Gastroesophageal sphincter (tissue), 4 donors: Measurements from ENCODE around the gene CTXND1. TPM values are rescaled to one million over a fixed set of nuclear protein-coding genes. Genes with fewer than 3 reads are reported as not detected.

Experiments
- ATAC-seq: fragments of 150-250 bp; one replicate; pipeline ENCODE4 v1.9.1; 2016; ENCODE audit warnings: mild to moderate bottlenecking, moderate library complexity
- H3K27ac ChIP-seq, 4 donors: fragments of 200-600 bp; sonication (generic) in 3 of 4; 1 replicate in 3 of 4; 2 replicates in 1 of 4; pipeline ENCODE4 v1.5.1; 2016 to 2019
- H3K27me3 ChIP-seq: fragments of 200-600 bp; sonication (generic); one replicate; pipeline ENCODE4 v1.5.1; 2019
- H3K36me3 ChIP-seq, 2 donors: fragments of 200-600 bp; sonication (generic); one replicate each; pipeline ENCODE4 v1.5.1; 2019; ENCODE audit warnings: control low read depth in 1 of 2
- H3K4me1 ChIP-seq, 3 donors: fragments of 200-600 bp; sonication (generic); 1 replicate in 2 of 3; 2 replicates in 1 of 3; pipeline ENCODE4 v1.5.1; 2016 to 2019; ENCODE audit warnings: control low read depth in 2 of 3
- H3K4me3 ChIP-seq, 2 donors: fragments of 200-600 bp; sonication (generic); one replicate each; pipeline ENCODE4 v1.5.1; 2019; ENCODE audit warnings: mild to moderate bottlenecking in 1 of 2, moderate library complexity in 1 of 2
- H3K9me3 ChIP-seq, 3 donors: fragments of 200-600 bp; sonication (generic); one replicate each; pipeline ENCODE4 v1.5.1; 2017 to 2019; ENCODE audit warnings: control low read depth in 2 of 3
- EP300 ChIP-seq: sonication (generic); formaldehyde crosslinking; IDR thresholded peaks from one replicate; pipeline ENCODE4 v1.6.1; 2017; ENCODE audit warnings: antibody characterized with exemption, mild to moderate bottlenecking
- POLR2A ChIP-seq, 2 donors: fragments of 450-650 bp; IDR thresholded peaks; one replicate each; pipeline ENCODE4 v1.6.1; 2017; ENCODE audit warnings: antibody characterized with exemption in 2 of 2, mild to moderate bottlenecking in 2 of 2, moderate library complexity in 1 of 2
- POLR2AphosphoS5 ChIP-seq: sonication (generic); formaldehyde crosslinking; IDR thresholded peaks from one replicate; pipeline ENCODE4 v1.6.1; 2017; ENCODE audit warnings: antibody characterized with exemption
- WGBS, 2 donors: methylation state at CpG; one replicate each; pipeline ENCODE4 v1.1.5; 2018; ENCODE audit warnings: low coverage in 1 of 2; 5-methylcytosine and 5-hydroxymethylcytosine counted together
- total RNA-seq, 4 donors: library from RNA; depleted of rRNA; stranded (reverse); fragments of >200 nt; gene quantifications; one replicate each; pipeline ENCODE4 v1.1.0, GENCODE V29; 2016
- TF ChIP-seq, protein P1 (sequence below), 4 experiments: fragments of 200-600 bp in 2 of 4; fragments of 450-650 bp in 2 of 4; sonication (generic) in 1 of 4; IDR thresholded peaks; one replicate each; pipeline ENCODE4 v1.5.1; 2017 to 2019; ENCODE audit warnings: antibody characterized with exemption in 4 of 4, mild to moderate bottlenecking in 2 of 4, moderate library complexity in 2 of 4

Gene CTXND1
- total RNA-seq, 4 donors from 2014 or later = 0.27 to 0.85 (median 0.75) TPM

DNA sequence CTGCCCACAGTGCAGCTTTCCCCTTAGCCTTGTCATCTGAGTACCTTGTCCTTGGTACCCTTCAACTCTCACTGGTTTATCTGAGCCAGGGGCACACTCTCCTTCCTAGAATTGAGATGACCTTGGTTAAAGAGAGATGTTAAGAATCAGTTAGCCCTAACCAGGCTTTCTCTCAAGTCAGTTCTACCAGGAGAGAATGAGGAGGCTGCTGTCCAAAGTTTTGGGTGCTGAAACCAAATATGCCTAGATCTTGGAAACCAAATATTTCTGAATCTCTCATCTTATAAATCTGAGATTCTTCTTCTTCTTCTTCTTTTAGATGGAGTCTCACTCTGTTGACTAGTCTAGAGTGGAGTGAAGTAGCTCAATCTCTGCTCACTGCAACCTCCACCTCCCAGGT, 12.0 kb upstream of the CTXND1 start:
- Histone ChIP-seq H3K4me1 (no peaks in the 10 kb centered on the region), H3K36me3 (no peaks in the 10 kb centered on the region), H3K27me3 (peaks cover 52% of the 10 kb centered on the region), H3K9me3 (no peaks in the 10 kb centered on the region), H3K27ac (no peak overlapping the region), H3K4me3 (no peak overlapping the region)
- TF ChIP-seq POLR2AphosphoS5 = no peak
- TF ChIP-seq, protein P1, sequence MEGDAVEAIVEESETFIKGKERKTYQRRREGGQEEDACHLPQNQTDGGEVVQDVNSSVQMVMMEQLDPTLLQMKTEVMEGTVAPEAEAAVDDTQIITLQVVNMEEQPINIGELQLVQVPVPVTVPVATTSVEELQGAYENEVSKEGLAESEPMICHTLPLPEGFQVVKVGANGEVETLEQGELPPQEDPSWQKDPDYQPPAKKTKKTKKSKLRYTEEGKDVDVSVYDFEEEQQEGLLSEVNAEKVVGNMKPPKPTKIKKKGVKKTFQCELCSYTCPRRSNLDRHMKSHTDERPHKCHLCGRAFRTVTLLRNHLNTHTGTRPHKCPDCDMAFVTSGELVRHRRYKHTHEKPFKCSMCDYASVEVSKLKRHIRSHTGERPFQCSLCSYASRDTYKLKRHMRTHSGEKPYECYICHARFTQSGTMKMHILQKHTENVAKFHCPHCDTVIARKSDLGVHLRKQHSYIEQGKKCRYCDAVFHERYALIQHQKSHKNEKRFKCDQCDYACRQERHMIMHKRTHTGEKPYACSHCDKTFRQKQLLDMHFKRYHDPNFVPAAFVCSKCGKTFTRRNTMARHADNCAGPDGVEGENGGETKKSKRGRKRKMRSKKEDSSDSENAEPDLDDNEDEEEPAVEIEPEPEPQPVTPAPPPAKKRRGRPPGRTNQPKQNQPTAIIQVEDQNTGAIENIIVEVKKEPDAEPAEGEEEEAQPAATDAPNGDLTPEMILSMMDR (IDR thresholded peaks at IDR 0.05) = no peak
- no peak for TF ChIP-seq EP300
- no peak for TF ChIP-seq POLR2A (IDR thresholded peaks at IDR 0.05)
- no peak for ATAC-seq

DNA sequence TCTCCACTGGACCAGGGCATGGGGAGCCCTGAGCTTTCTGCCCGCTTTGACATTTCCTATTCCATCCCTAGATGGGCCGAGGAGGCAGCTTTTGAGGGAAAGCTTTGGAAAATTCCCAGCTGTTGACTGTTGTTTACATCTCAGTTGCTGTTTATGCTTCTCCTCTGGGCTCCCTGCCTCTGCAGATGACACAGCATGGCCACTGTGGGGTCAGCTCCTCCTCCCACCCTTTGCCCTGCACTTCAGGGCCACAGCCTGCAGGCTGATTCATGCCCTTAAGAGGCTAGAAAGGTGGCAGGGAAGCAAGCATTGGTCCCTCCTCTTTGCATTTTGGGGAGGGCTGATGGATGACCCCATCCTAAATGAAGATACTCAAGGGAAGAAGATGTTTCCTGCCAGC, 8.5 kb upstream of the CTXND1 start:
- Histone ChIP-seq H3K27me3 (peaks cover 69% of the 10 kb centered on the region), H3K9me3 (no peaks in the 10 kb centered on the region), H3K4me3 (no peak overlapping the region), H3K36me3 (no peaks in the 10 kb centered on the region), H3K27ac (no peak overlapping the region), H3K4me1 (no peaks in the 10 kb centered on the region)
- WGBS, 2 donors = 40 to 42% methylated on average over 2 of the region's 2 CpGs
- ATAC-seq = no peak
- TF ChIP-seq POLR2AphosphoS5 (no peak), EP300 (no peak), POLR2A (IDR thresholded peaks at IDR 0.05) (no peak)
- TF ChIP-seq, protein P1 (IDR thresholded peaks at IDR 0.05) = no peak

DNA sequence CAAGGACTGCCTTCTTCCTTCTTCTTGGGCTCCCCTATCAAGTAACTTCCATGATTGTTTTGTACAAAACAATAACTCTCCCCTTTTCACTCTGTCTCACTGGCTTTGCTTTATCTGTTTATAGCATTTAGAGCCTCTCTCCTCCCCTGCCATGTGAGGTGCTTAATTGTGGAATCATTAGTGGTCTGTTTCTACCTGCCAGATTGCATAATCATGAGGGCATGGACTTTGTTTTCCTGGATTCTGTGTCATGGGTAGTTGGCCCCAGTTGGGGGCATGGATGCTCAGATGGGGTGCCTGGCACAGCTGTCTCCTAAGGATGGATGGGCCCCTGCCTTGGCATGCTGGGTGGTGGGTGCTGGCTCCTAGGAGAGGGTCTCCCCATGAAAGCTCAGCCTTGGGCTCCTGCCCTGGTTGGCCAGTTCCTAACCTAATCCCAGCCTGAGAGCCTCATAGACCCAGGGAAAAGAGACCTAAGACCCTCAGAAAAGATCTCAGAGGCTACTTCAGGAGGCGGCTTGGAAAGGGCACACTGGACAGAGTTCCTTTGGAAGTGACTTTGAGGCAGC, 8.0 kb upstream of the CTXND1 start:
- Histone ChIP-seq H3K27ac (no peak overlapping the region), H3K27me3 (peaks cover 74% of the 10 kb centered on the region), H3K4me1 (no peaks in the 10 kb centered on the region), H3K9me3 (no peaks in the 10 kb centered on the region), H3K36me3 (no peaks in the 10 kb centered on the region), H3K4me3 (no peak overlapping the region)
- 43% methylated on average over 1 of the region's 1 CpG; no CpG with 5 or more reads in 1 of the 2 donors for WGBS, 2 donors
- TF ChIP-seq, protein P1 (IDR thresholded peaks at IDR 0.05) = no peak
- TF ChIP-seq POLR2AphosphoS5 = no peak
- no peak for TF ChIP-seq POLR2A (IDR thresholded peaks at IDR 0.05)
- TF ChIP-seq EP300 = no peak
- no peak for ATAC-seq

DNA sequence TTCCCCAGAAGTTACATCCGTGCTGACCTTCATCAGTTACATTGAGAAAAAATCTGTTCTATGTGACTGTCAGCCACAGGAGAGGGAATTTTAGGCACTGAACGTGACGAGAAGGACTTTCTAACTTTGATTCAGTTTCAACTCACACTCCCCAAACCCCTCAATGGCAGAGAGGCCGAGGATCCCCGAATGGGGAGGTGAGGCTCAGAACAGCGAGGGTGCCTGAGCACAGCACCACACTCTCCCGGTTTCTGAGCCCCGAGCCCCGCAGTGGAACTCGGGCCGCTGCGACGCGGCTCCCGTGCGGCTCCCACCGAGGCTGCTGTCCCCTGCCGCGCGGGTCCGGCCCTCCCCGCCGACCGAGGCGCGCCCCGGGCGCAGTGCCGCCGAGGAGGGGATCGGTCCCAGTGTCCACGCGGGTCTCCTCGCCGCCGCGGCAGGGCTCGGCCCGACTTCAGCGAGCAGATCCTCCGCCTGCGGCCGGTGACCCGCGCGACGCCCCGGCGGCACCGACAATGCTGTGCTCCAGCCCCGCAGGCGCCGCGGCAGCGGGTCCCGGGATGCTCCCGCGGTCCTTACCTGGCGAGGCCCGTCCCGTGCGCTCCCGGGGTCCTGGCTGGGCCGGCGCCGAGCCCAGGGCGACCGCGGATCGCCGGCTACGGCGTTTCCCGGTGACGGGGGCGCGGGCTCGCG, 439 bp downstream of the CTXND1 start:
- Histone ChIP-seq H3K36me3 (no peaks in the 10 kb centered on the region), H3K4me1 (peaks cover 0 to 16% (median 5%) of the 10 kb centered on the region in 3 donors), H3K9me3 (no peaks in the 10 kb centered on the region), H3K27me3 (peaks cover 96% of the 10 kb centered on the region), H3K4me3 (peak overlapping the region; percentile 9 to 52), H3K27ac (peak overlapping the region in 3 of 4 donors; percentile 8 to 73 (median 61))
- ATAC-seq = no peak
- TF ChIP-seq EP300 (no peak), POLR2A (IDR thresholded peaks at IDR 0.05) (no peak), POLR2AphosphoS5 (no peak)
- TF ChIP-seq, protein P1 (IDR thresholded peaks at IDR 0.05) = no peak
- WGBS, 2 donors = 0 to 4% methylated on average over 1 to 3 of the region's 79 CpGs
